HG03060 (cell line): ENCODE results near the gene TBL2.
"Not testable (repeated sequence)": the region's sequence is repeated elsewhere in the genome, so short reads cannot be mapped to it uniquely, and the experiment has no call there.

Experiments used
- ATAC-seq: cut with Tn5 transposase; IDR thresholded peaks from one replicate; pipeline ENCODE4 v1.9.1; 2021; ENCODE audit warnings: low read depth, moderate number of reproducible peaks; ENCODE audit not compliant: unreplicated experiment

The TBL2 gene

DNA sequence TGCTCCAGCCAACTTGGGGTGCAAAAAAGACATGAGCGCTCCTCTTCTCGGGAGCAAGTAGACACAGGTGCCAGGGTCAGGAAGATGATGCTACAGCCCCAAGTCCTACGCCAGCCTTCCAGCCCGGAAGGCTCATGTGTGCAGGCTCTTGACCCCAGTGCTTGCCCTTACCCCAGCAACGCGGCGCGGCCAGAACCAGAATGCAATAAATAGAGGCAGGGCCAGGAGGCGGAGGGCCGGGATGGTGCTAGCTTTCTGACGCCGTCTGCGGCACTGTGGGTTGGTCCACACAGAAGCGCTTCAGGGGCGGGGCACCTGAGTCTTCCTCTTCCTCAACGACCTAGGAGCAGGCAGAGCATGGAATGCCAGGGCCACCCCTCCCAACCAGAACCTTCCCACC is 41.3 kb downstream of the TBL2 start:
- ATAC-seq: no peak

DNA sequence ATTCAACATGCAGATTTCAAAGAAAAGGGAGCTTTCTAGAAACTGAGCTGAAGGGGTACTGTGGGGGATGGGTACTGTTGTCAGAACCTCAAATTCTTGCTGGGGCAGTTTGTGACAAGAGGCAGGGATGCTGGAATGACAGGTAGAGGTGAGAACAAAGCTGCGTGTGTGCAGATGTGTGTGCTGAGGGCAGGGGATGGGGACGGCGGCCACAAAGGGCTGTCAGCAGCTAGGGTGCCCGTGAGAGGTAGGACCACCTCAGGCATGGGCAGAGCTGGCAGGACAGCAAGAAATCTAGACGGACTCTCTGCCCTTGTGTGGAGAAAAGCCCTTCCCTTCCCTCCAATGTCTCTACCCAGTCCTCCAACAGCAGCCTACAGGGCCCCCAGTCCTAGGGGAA is 41.9 kb downstream of the TBL2 start:
- ATAC-seq: no peak

DNA sequence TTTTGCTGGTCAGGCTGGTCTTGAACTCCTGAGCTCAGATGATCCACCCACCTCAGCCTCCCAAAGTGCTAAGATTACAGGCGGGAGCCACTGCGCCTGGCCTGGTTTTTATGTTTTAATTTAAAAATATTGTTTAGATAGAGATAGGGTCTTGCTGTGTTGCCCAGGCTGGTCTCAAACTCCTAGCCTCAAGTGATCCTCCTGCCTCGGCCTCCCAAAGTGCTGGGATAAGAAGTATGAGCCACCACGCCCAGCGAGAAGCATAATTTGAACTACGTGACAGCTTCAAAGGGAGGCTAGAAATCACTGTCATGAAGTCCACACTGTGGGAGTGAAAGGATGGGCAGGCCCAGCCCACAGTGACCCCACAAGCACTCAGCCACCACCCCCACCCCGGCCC is 42.5 kb downstream of the TBL2 start:
- ATAC-seq: not testable (repeated sequence)

GRCh38 chr7:73533742-73534141 is 44.6 kb downstream of the TBL2 start:
- ATAC-seq: no peak

GRCh38 chr7:73532224-73532623 is 46.2 kb downstream of the TBL2 start:
- no peak for ATAC-seq

DNA sequence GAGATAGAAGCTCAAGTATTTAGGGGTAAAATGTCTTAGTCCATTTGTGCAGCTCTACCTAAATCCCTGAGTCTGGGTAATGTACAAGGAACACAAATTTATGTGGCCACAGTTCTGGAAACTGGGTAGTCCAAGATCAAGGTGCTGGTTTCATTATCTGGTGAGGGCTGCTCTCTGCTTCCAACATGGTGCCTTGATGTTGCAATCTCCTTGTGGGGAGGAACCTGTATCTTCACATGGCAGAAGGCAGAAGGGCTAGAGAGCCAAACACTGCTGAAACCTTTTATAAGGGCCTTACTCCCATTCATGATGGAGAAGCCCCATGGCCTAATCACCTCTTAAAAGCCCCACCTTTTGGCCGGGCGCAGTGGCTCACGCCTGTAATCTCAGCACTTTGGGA is 47.6 kb downstream of the TBL2 start:
- ATAC-seq: no peak

DNA sequence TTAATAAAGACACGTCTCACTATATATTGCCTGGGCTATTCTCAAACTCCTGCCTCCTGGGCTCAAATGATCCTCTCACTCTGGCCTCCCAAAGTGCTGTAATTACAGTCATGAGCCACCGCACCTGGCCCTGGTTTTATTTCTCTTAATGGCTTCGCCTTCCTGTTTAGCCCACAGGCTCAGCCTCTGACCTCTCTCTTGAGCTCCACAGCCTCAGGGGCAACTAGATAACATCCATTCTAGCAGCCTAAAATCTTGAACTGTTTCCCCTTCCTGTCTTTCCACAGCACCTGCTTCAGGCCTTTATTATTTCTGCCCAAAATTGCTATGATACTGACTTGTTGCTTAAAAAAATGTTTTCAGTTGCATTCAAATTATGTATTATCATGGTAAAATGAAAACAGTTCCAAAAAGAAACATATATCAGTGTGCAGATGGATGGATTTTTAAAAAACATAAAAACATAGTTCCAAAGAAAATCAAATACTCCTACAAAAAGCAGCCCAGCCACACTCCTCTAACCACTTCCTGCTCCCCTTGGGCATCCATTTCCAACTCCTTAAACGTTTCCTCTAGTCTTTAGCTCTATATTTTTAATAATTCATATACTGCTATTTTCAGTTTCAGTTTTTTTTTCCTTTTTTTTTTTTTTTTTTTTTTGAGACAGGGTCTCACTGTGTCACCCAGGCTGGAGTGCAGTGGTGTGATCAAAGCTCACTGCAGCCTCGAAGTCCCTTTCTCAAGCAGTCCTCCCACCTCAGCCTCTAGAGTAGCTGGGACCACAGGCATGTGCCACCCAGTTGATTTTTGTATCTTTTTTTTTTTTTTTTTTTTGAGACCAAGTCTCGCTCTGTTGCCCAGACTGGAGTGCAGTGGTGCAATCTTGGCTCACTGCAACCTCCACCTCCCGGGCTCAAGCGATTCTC is 51.2 kb downstream of the TBL2 start:
- no peak for ATAC-seq

- not testable (repeated sequence) for ATAC-seq
Observed at GRCh38 chr7:73526158-73526494, 52.3 kb downstream of the TBL2 start.

DNA sequence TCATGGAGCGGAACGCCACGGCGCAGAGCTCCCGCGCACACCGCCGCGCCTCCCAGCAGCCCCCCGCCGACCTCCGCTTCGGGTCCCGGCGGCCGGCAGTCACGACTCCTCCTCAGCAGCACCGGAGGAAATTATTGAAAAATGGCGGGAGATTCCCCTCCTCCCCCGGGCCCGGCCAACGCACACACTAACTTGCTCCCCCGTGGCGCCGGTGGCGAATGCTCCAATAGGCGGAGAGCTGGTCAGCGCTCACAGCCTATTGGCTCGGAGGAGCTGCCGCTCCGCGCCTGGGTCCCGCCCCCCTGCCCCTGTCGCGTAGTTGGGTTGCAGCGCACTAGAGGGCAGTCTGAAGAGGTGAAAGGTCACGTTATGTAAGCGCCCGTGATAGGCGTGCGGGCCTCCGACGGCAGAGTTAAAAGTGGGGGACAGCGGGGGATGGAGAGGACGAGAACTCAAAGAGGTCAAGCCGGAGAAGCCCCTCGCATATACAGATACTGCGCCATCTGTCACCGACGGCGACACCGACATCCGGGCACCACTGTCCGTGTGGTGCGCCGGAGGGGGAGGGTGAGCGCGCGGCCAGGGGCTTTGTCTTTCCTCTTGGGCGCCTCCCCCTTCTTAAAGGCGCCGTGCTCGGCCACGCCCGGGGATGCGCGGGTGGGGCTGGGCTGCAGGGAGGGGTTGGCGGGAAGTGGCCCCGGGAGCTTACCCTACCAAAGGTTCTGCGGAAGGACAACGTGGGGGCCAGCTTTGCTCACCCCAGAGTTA is 56.1 kb downstream of the TBL2 start, which contains the start of gene BAZ1B:
Gene BAZ1B (minus strand): TSS at position 189 of the 768 bp plus-strand sequence. CDS start 360 bp downstream, outside the sequence.
- peak; percentile 67 for ATAC-seq

DNA sequence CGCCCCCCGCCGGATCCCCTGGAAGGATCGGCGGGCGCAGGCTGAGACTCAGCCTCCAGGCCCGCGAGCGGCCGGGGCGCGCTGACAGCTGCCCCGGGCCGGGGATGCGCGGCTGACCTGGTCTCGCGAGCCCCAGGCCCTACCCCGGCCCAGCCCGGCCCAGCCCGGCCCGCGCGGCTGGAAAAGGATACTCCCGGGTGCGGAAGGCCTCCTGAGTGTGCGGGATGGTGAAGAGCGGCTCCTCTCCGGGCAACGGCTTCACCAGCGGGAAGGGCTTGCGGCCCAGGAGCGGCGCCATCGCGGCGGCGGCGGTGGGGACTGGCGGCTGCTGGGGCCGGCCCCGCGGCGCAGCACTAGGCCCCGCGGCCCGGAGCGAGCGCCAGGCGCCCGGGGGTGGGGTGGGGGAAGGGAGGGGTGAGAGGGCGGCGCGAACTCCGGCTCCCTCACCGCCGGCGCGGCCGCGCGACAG is 56.7 kb downstream of the TBL2 start:
- peak; percentile 5 for ATAC-seq

DNA sequence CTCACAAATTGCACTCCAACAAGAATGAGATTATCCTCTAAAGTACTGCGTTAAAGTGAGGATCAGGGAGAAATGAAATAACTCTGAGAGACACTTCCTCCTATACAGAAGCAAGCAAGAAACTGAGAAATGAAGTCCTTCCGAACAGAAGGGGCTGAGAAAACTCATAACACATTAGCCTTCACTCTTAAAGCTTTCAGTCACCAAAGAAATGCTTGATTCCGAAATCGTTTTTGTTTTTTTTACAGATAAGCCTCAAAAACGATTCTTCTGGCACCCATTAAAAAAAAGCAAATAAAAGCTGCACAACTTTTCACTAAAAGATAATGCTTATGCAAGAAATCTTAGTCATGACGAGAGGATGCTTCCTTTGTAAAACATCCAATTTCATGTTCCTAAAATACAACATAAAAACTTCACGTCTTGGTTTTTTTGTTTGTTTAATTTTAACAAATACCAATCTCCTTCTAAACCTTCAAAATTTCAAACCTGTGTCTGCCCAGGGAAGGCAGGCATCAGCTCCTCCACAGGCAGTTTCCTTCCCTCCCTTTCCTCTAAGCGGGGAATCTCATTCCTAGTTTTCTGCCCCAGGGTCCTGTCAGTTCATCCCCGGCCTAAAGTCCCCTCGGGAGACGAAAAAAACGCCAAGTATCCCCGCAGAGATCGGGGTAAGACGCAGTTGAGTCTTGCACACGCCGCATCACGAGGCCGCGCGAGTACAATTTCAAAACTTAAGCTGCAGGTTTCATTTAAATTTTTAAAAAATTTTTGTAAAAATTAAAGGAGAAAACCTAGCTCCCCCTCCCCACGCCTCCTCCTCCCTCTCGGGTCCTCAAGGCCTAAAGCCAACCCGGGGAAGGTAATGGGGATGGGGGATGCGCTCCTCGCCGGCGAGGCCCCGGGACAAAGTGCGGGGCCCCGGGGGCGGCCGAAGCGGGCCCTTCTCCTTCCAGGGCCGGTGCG is 57.4 kb downstream of the TBL2 start:
- no peak for ATAC-seq

GRCh38 chr7:73519867-73520672 is 58.3 kb downstream of the TBL2 start:
- no peak for ATAC-seq

DNA sequence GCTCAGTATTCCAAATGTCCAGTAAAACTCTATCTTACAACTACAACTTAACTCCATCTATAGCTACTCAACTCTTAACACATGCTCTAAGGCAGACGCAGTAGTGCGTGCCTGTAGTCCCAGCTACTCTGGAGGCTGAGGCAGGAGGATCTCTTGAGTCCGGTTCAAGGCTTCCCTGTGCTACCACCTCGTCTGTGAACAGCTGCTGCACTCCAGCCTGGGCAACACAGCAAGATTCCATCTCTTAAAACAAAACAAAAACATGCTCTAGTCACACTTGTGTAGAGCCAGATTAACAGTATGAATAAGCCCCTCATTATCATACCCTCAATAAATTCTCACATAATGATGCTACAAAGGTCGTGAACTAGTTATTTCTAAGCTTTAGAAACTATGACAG is 59.9 kb downstream of the TBL2 start:
- ATAC-seq: no peak
